Parathyroid adenoma (tissue), 2 donors: Measurements from ENCODE around the gene TSLP.

Experiments
- H2AFZ ChIP-seq: fragments of 300-600 bp; sonication (generic); one replicate; pipeline ENCODE4 v1.7.0; 2017; ENCODE audit warnings: antibody characterized with exemption, mild to moderate bottlenecking
- H3K27ac ChIP-seq: fragments of 300-600 bp; sonication (generic); one replicate; pipeline ENCODE4 v1.7.0; 2017
- H3K27me3 ChIP-seq: fragments of 300-600 bp; sonication (generic); one replicate; pipeline ENCODE4 v1.7.0; 2017; ENCODE audit warnings: low read length; ENCODE audit not compliant: control insufficient read depth, insufficient read depth
- H3K36me3 ChIP-seq: fragments of 300-600 bp; sonication (generic); one replicate; pipeline ENCODE4 v1.7.0; 2017; ENCODE audit warnings: low read length; ENCODE audit not compliant: control insufficient read depth, insufficient read depth
- H3K4me1 ChIP-seq: fragments of 300-600 bp; sonication (generic); one replicate; pipeline ENCODE4 v1.7.0; 2017; ENCODE audit warnings: control low read depth
- H3K4me2 ChIP-seq: fragments of 300-600 bp; sonication (generic); one replicate; pipeline ENCODE4 v1.7.0; 2017; ENCODE audit warnings: low read length
- H3K4me3 ChIP-seq: fragments of 300-600 bp; sonication (generic); one replicate; pipeline ENCODE4 v1.7.0; 2017; ENCODE audit warnings: low read depth, low read length
- H3K79me2 ChIP-seq: fragments of 300-600 bp; sonication (generic); one replicate; pipeline ENCODE4 v1.7.0; 2017; ENCODE audit warnings: control low read depth
- H3K9ac ChIP-seq: fragments of 300-600 bp; sonication (generic); one replicate; pipeline ENCODE4 v1.7.0; 2017; ENCODE audit warnings: mild to moderate bottlenecking
- H3K9me3 ChIP-seq: fragments of 300-600 bp; sonication (generic); one replicate; pipeline ENCODE4 v1.7.0; 2017; ENCODE audit warnings: low read length; ENCODE audit not compliant: control insufficient read depth
- CTCF ChIP-seq: fragments of 300-600 bp; sonication (generic); IDR thresholded peaks from one replicate; pipeline ENCODE4 v1.7.0; 2017; ENCODE audit warnings: antibody characterized with exemption, mild to moderate bottlenecking
- donor health status: primary hyperparathyroidism.

TSLP gene

GRCh38 chr5:111071413-111071812 lies at the start of gene TSLP:
Gene TSLP (plus strand): TSS chr5:111071713. CDS start chr5:111071891, 178 bp downstream.
- Histone ChIP-seq H2AFZ (peak within 1 kb of the TSS; percentile 97), H3K4me1 (no peaks in the 10 kb centered on the region), H3K4me3 (peak within 1 kb of the TSS; percentile 68), H3K4me2 (peak within 1 kb of the TSS; percentile 46), H3K9me3 (no peaks in the 10 kb centered on the region), H3K36me3 (no peaks in the 10 kb centered on the region), H3K27me3 (no peaks in the 10 kb centered on the region), H3K9ac (no peak within 1 kb of the TSS), H3K79me2 (no peaks in the 10 kb centered on the region), H3K27ac (no peak within 1 kb of the TSS)
- no peak for TF ChIP-seq CTCF

GRCh38 chr5:111022301-111022700 lies 49.2 kb upstream of the TSLP start:
- no peaks in the 10 kb centered on the region for H3K36me3 ChIP-seq
- no peaks in the 10 kb centered on the region for H3K27me3 ChIP-seq
- no peak overlapping the region for H3K4me3 ChIP-seq
- no peak overlapping the region for H3K4me2 ChIP-seq
- H3K4me1 ChIP-seq, result no peaks in the 10 kb centered on the region
- H2AFZ ChIP-seq, result no peak overlapping the region
- H3K9me3 ChIP-seq, result no peaks in the 10 kb centered on the region
- no peak overlapping the region for H3K27ac ChIP-seq
- H3K9ac ChIP-seq, result no peak overlapping the region
- no peak for TF ChIP-seq CTCF
- no peaks in the 10 kb centered on the region for H3K79me2 ChIP-seq

- Histone ChIP-seq H3K9me3 (no peaks in the 10 kb centered on the region), H3K27me3 (no peaks in the 10 kb centered on the region), H3K36me3 (no peaks in the 10 kb centered on the region), H3K27ac (no peak overlapping the region), H2AFZ (no peak overlapping the region), H3K9ac (no peak overlapping the region), H3K4me3 (no peak overlapping the region), H3K79me2 (no peaks in the 10 kb centered on the region), H3K4me2 (no peak overlapping the region), H3K4me1 (no peaks in the 10 kb centered on the region)
- no peak for TF ChIP-seq CTCF
Measured at GRCh38 chr5:111028865-111029264, 42.6 kb upstream of the TSLP start.

- Histone ChIP-seq H3K27me3 (no peaks in the 10 kb centered on the region), H3K4me2 (no peak overlapping the region), H2AFZ (no peak overlapping the region), H3K36me3 (no peaks in the 10 kb centered on the region), H3K4me3 (no peak overlapping the region), H3K9me3 (no peaks in the 10 kb centered on the region), H3K9ac (no peak overlapping the region), H3K4me1 (no peaks in the 10 kb centered on the region), H3K79me2 (no peaks in the 10 kb centered on the region), H3K27ac (no peak overlapping the region)
- TF ChIP-seq CTCF, result no peak
Measured at GRCh38 chr5:111043712-111044506, 27.6 kb upstream of the TSLP start.

GRCh38 chr5:111058064-111058463 lies 13.4 kb upstream of the TSLP start:
- no peak for TF ChIP-seq CTCF
- Histone ChIP-seq H2AFZ (no peak overlapping the region), H3K27ac (no peak overlapping the region), H3K27me3 (no peaks in the 10 kb centered on the region), H3K9me3 (no peaks in the 10 kb centered on the region), H3K9ac (no peak overlapping the region), H3K79me2 (no peaks in the 10 kb centered on the region), H3K36me3 (no peaks in the 10 kb centered on the region), H3K4me3 (no peak overlapping the region), H3K4me1 (no peaks in the 10 kb centered on the region), H3K4me2 (no peak overlapping the region)
